Upper lobe of left lung (tissue), 4 donors: ENCODE measurements around the gene POPDC2.

ENCODE experiments used
- POLR2A ChIP-seq, 4 donors: fragments of 450-650 bp; IDR thresholded peaks; one replicate each; pipeline ENCODE4 v1.5.1; 2016 to 2017; ENCODE audit warnings: antibody characterized with exemption in 4 of 4, mild to moderate bottlenecking in 2 of 4
- TF ChIP-seq, protein P1 (sequence below), 6 experiments: fragments of 450-650 bp in 4 of 6; fragments of 200-600 bp in 2 of 6; sonication (generic) in 2 of 6; IDR thresholded peaks; one replicate each; pipeline ENCODE4 v1.5.1; 2016 to 2019; ENCODE audit warnings: antibody characterized with exemption in 6 of 6

DNA sequence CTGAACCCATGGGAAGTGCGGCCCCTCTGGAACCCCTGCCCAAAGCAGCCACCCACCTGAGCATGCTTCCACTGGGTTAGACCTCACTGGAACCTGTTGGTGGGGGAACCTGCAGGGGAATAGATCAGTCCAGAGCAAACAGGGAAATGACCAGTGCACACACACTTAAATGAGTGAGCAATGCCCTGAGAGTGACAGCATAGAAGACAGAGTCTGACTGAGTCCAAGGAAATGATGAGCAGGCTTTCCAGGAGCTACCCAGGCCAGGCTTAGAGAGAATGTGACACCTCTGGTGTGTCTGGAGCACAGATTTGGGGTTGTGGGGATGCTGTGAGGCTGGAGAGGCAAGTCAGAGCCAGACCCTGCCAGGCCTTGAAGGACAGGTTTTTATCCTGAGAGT lies 34.2 kb downstream of the POPDC2 start:
- TF ChIP-seq, protein P1, sequence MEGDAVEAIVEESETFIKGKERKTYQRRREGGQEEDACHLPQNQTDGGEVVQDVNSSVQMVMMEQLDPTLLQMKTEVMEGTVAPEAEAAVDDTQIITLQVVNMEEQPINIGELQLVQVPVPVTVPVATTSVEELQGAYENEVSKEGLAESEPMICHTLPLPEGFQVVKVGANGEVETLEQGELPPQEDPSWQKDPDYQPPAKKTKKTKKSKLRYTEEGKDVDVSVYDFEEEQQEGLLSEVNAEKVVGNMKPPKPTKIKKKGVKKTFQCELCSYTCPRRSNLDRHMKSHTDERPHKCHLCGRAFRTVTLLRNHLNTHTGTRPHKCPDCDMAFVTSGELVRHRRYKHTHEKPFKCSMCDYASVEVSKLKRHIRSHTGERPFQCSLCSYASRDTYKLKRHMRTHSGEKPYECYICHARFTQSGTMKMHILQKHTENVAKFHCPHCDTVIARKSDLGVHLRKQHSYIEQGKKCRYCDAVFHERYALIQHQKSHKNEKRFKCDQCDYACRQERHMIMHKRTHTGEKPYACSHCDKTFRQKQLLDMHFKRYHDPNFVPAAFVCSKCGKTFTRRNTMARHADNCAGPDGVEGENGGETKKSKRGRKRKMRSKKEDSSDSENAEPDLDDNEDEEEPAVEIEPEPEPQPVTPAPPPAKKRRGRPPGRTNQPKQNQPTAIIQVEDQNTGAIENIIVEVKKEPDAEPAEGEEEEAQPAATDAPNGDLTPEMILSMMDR (IDR thresholded peaks at IDR 0.05), result no peak
- no peak for TF ChIP-seq POLR2A (IDR thresholded peaks at IDR 0.05)
